IMR-90 (cell line): ENCODE data around the gene ATP11A. TPM values are rescaled to one million over a fixed set of nuclear protein-coding genes. Genes with fewer than 3 reads are reported as not detected.

Experiments
- ATAC-seq: fragments of 200-7000 bp; cut with Tn5 transposase; 2 replicates; pipeline ENCODE4 v1.9.1; 2020; ENCODE audit warnings: low read depth, mild to moderate bottlenecking, moderate library complexity
- BruUV-seq: library from RNA; stranded (reverse); fragments of 400-500 nt; replicated peaks from 2 replicates; lab custom pipeline; 2021; lab: Mats Ljungman, UMichigan
- CTCF ChIA-PET: fragments of 300-600 bp; formaldehyde crosslinking; extraction: SDS; loops from one replicate; lab custom pipeline; 2021; ENCODE audit warnings: antibody characterized with exemption; lab: Yijun Ruan, JAX
- POLR2A ChIA-PET: fragments of 300-600 bp; sonication (Branson Sonifier 250); formaldehyde crosslinking; loops from one replicate; lab custom pipeline; 2022; ENCODE audit warnings: antibody characterized with exemption; ENCODE audit not compliant: unreplicated experiment; lab: Charles Lee
- DNase-seq: peaks from one replicate; pipeline ENCODE4 v3.0.0; 2013
- H2AFZ ChIP-seq: replicated peaks from 2 replicates; pipeline ENCODE3; 2013; ENCODE audit warnings: low read length, mild to moderate bottlenecking; ENCODE audit not compliant: poor library complexity
- H2AK5ac ChIP-seq: 2 replicates; pipeline ENCODE4 v1.6.1; 2013; ENCODE audit warnings: low read depth, low read length, inconsistent platforms
- H2AK9ac ChIP-seq: replicated peaks from 2 replicates; pipeline ENCODE3; 2013; ENCODE audit warnings: mild to moderate bottlenecking, low read depth, low read length, moderate library complexity; ENCODE audit not compliant: poor library complexity
- H2BK120ac ChIP-seq: 2 replicates; pipeline ENCODE4 v1.6.1; 2013; ENCODE audit warnings: low read depth, low read length, inconsistent platforms
- H2BK15ac ChIP-seq: 3 replicates; pipeline ENCODE4 v1.6.1; 2013; ENCODE audit warnings: low read depth, low read length, inconsistent platforms
- H2BK20ac ChIP-seq: 2 replicates; pipeline ENCODE4 v1.6.1; 2013; ENCODE audit warnings: low read depth, mild to moderate bottlenecking, inconsistent platforms, low read length, moderate library complexity
- H2BK5ac ChIP-seq: 2 replicates; pipeline ENCODE4 v1.6.1; 2013; ENCODE audit warnings: mild to moderate bottlenecking, low read depth, low read length, inconsistent platforms; ENCODE audit not compliant: poor library complexity, severe bottlenecking
- H3K14ac ChIP-seq: replicated peaks from 2 replicates; pipeline ENCODE4 v1.6.1; 2013; ENCODE audit warnings: low read depth, low read length, inconsistent platforms
- H3K18ac ChIP-seq: 2 replicates; pipeline ENCODE4 v1.6.1; 2013; ENCODE audit warnings: low read depth, low read length, control low read depth
- H3K23ac ChIP-seq: 2 replicates; pipeline ENCODE4 v1.6.1; 2013; ENCODE audit warnings: low read depth, low read length, inconsistent platforms
- H3K27ac ChIP-seq: 2 replicates; pipeline ENCODE4 v1.5.1; 2013; ENCODE audit warnings: mild to moderate bottlenecking, control low read depth, low read length; ENCODE audit not compliant: insufficient read depth
- H3K27me3 ChIP-seq: 2 replicates; pipeline ENCODE4 v1.6.1; 2013; ENCODE audit warnings: low read length; ENCODE audit not compliant: control insufficient read depth, insufficient read depth
- H3K36me3 ChIP-seq: 2 replicates; pipeline ENCODE4 v1.6.1; 2013; ENCODE audit warnings: low read length, mixed read lengths; ENCODE audit not compliant: control insufficient read depth, insufficient read depth
- H3K4ac ChIP-seq: 2 replicates; pipeline ENCODE4 v1.6.1; 2013; ENCODE audit warnings: low read depth, low read length, inconsistent platforms
- H3K4me1 ChIP-seq: 2 replicates; pipeline ENCODE4 v1.6.1; 2013; ENCODE audit warnings: low read length, mixed read lengths; ENCODE audit not compliant: control insufficient read depth, insufficient read depth
- H3K4me2 ChIP-seq: 2 replicates; pipeline ENCODE4 v1.6.1; 2013; ENCODE audit warnings: low read depth, mild to moderate bottlenecking, control low read depth, low read length, moderate library complexity
- H3K4me3 ChIP-seq: 2 replicates; pipeline ENCODE4 v1.5.1; 2013; ENCODE audit warnings: low read depth, mild to moderate bottlenecking, control low read depth, low read length, moderate library complexity; ENCODE audit not compliant: insufficient read depth
- H3K56ac ChIP-seq: 2 replicates; pipeline ENCODE4 v1.6.1; 2013; ENCODE audit warnings: low read length, inconsistent platforms; ENCODE audit not compliant: insufficient read depth; ENCODE audit errors: extremely low read depth
- H3K79me1 ChIP-seq, 2 experiments: 2 replicates each; pipeline ENCODE4 v1.6.1; 2013; ENCODE audit warnings: low read length in 2 of 2, inconsistent platforms in 1 of 2, low read depth in 1 of 2
- H3K9ac ChIP-seq: 2 replicates; pipeline ENCODE4 v1.6.1; 2013; ENCODE audit warnings: low read depth, low read length, control low read depth
- H3K9me1 ChIP-seq: 2 replicates; pipeline ENCODE4 v1.6.1; 2013; ENCODE audit warnings: low read length, inconsistent platforms; ENCODE audit not compliant: insufficient read depth
- H3K9me3 ChIP-seq: 2 replicates; pipeline ENCODE4 v1.6.1; 2013; ENCODE audit warnings: low read length; ENCODE audit not compliant: control insufficient read depth, insufficient read depth
- H4K20me1 ChIP-seq: 2 replicates; pipeline ENCODE4 v1.6.1; 2013; ENCODE audit warnings: low read length, inconsistent platforms; ENCODE audit not compliant: insufficient read depth
- H4K5ac ChIP-seq: 2 replicates; pipeline ENCODE4 v1.6.1; 2013; ENCODE audit warnings: mild to moderate bottlenecking, low read depth, low read length, control low read depth
- H4K8ac ChIP-seq, 2 experiments: 2 replicates each; pipeline ENCODE4 v1.6.1; 2013; ENCODE audit warnings: low read depth in 2 of 2, low read length in 2 of 2, control low read depth in 1 of 2, inconsistent platforms in 1 of 2
- H4K91ac ChIP-seq: 2 replicates; pipeline ENCODE4 v1.6.1; 2013; ENCODE audit warnings: low read depth, low read length, inconsistent platforms; ENCODE audit not compliant: insufficient read depth
- BHLHE40 ChIP-seq: fragments of 150-350 bp; IDR thresholded peaks from 2 replicates; pipeline ENCODE4 v1.6.1; 2016; ENCODE audit warnings: mild to moderate bottlenecking, low read depth, low read length
- CEBPB ChIP-seq: IDR thresholded peaks from 2 replicates; pipeline ENCODE4 v1.6.1; 2012; ENCODE audit warnings: low read depth, low read length, improper control_type of control experiment
- FOS ChIP-seq: fragments of 150-350 bp; IDR thresholded peaks from 2 replicates; pipeline ENCODE4 v1.6.1; 2016; ENCODE audit warnings: low read depth, low read length
- MAFK ChIP-seq: IDR thresholded peaks from 2 replicates; pipeline ENCODE4 v1.6.1; 2012; ENCODE audit warnings: low read depth, low read length, improper control_type of control experiment
- MAZ ChIP-seq: IDR thresholded peaks from 2 replicates; pipeline ENCODE4 v1.6.1; 2012; ENCODE audit warnings: low read depth, mild to moderate bottlenecking, low read length, improper control_type of control experiment, moderate library complexity, borderline replicate concordance
- MXI1 ChIP-seq: IDR thresholded peaks from 2 replicates; pipeline ENCODE4 v1.6.1; 2012; ENCODE audit warnings: low read depth, mild to moderate bottlenecking, low read length, moderate library complexity, borderline replicate concordance
- POLR2A ChIP-seq: IDR thresholded peaks from 2 replicates; pipeline ENCODE4 v1.6.1; 2012; ENCODE audit warnings: mild to moderate bottlenecking, low read depth, low read length
- RAD21 ChIP-seq: IDR thresholded peaks from 2 replicates; pipeline ENCODE4 v1.6.1; 2012; ENCODE audit warnings: low read length, improper control_type of control experiment
- RCOR1 ChIP-seq: IDR thresholded peaks from 2 replicates; pipeline ENCODE4 v1.6.1; 2012; ENCODE audit warnings: mild to moderate bottlenecking, low read length, improper control_type of control experiment; ENCODE audit not compliant: insufficient replicate concordance
- RFX5 ChIP-seq: IDR thresholded peaks from 2 replicates; pipeline ENCODE4 v1.8.0; 2012; ENCODE audit warnings: low read depth, mild to moderate bottlenecking, low read length, moderate library complexity
- SMC3 ChIP-seq: fragments of 150-350 bp; IDR thresholded peaks from 2 replicates; pipeline ENCODE4 v1.6.1; 2016; ENCODE audit warnings: low read depth, mild to moderate bottlenecking, antibody characterized with exemption, low read length, moderate library complexity
- WGBS, 2 experiments: methylation state at CpG; one replicate each; pipeline versions ENCODE4 v1.1.5 to v1.1.7; 2013; ENCODE audit warnings: missing lambda C conversion rate in 2 of 2; ENCODE audit not compliant: insufficient read length in 1 of 2; ENCODE audit errors: extremely low coverage in 2 of 2; 5-methylcytosine and 5-hydroxymethylcytosine counted together
- dilution Hi-C: fragments of 300-500 bp; cut with HindIII; formaldehyde crosslinking; loops from one replicate; pipeline ENCODE4 v1.14.3; 2018; ENCODE audit warnings: low sequenced_read_pairs; ENCODE audit not compliant: unreplicated experiment
- in situ Hi-C: fragments of 300-500 bp; cut with MboI; formaldehyde crosslinking; loops from 3 replicates; pipeline ENCODE4 v1.14.3; 2019; ENCODE audit warnings: low sequenced_read_pairs, inconsistent platforms, mixed read lengths
- intact Hi-C: fragments of 100-400 bp; cut with micrococcal nuclease; formaldehyde crosslinking; loops from 2 replicates; pipeline ENCODE4 v1.10.0; 2022
- polyA plus RNA-seq, 3 experiments: library from polyadenylated mRNA; depleted of rRNA; stranded (reverse); fragments of >200 nt; gene quantifications; 2 replicates each; pipeline ENCODE4 v1.2.3, GENCODE V29; 2012; ENCODE audit warnings: low replicate concordance in 1 of 3
- total RNA-seq: library from RNA; depleted of rRNA; stranded (reverse); fragments of >200 nt; gene quantifications from 2 replicates; pipeline ENCODE4 v1.2.3, GENCODE V29; 2012
- TF ChIP-seq, protein P1 (sequence below): fragments of 150-350 bp; IDR thresholded peaks from 2 replicates; pipeline ENCODE4 v1.6.1; 2016; ENCODE audit warnings: low read depth, mild to moderate bottlenecking, low read length, moderate library complexity, borderline replicate concordance

ATP11A gene
- total and polyA plus RNA-seq, 2 of the 4 experiments (the other 2 are of a cell fraction), result 8.4 to 12.0 TPM

DNA sequence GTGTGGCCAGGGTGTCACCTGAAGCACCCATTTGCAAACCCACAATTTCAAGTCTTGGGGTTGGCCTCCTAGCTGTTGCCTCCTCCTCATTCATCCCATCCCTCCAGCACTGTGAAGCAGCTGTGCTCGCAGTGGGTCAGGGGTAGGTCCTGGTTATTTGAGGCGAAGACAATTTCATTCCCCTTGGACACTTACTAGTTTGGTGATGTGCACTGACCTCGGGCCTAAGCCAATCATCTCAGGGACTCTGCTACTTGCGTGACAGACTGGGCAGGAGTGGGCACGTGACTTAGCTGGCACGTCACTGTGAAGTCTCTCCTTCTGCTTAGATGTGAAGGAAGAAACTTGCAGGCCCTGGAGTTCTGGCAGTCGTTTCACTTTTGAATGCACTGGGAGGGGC lies 3.5 kb upstream of the ATP11A start:
- no peak overlapping the region for H2AFZ ChIP-seq
- H3K4me2 ChIP-seq, result no peak overlapping the region
- CTCF ChIA-PET, result no interaction called here
- no peak overlapping the region for H4K5ac ChIP-seq
- peaks cover 1% of the 10 kb centered on the region; the same call in 1 of the 2 replicates for H3K27me3 ChIP-seq
- H3K14ac ChIP-seq, result no peak overlapping the region
- peaks cover 3% of the 10 kb centered on the region; the same call in 1 of the 2 replicates for H3K4me1 ChIP-seq
- no peak overlapping the region for H3K27ac ChIP-seq
- DNase-seq, result no peak
- ATAC-seq, result no peak
- no peak for TF ChIP-seq RCOR1
- TF ChIP-seq SMC3, result no peak
- TF ChIP-seq FOS, result no peak
- no peak for TF ChIP-seq RFX5
- TF ChIP-seq RAD21, result no peak
- TF ChIP-seq CEBPB, result no peak
- no peak for TF ChIP-seq MXI1
- TF ChIP-seq POLR2A, result no peak
- TF ChIP-seq MAZ, result no peak
- no peak for TF ChIP-seq BHLHE40
- TF ChIP-seq, protein P1, sequence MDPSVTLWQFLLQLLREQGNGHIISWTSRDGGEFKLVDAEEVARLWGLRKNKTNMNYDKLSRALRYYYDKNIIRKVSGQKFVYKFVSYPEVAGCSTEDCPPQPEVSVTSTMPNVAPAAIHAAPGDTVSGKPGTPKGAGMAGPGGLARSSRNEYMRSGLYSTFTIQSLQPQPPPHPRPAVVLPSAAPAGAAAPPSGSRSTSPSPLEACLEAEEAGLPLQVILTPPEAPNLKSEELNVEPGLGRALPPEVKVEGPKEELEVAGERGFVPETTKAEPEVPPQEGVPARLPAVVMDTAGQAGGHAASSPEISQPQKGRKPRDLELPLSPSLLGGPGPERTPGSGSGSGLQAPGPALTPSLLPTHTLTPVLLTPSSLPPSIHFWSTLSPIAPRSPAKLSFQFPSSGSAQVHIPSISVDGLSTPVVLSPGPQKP, result no peak
- no peak for TF ChIP-seq MAFK
- H2AK5ac ChIP-seq, result no peak overlapping the region
- no peak overlapping the region for H2AK9ac ChIP-seq
- dilution Hi-C loops (no loop called here), in situ Hi-C loops (no loop called here), intact Hi-C loops (no loop called here)
- H3K4me3 ChIP-seq, result no peak overlapping the region
- WGBS, 2 experiments, result 100% methylated on average over 2 of the region's 7 CpGs; no CpG with 5 or more reads in 1 of the 2 experiments
- H3K9me1 ChIP-seq, result no peaks in the 10 kb centered on the region
- BruUV-seq, result no TSS peak
- H2BK20ac ChIP-seq, result no peak overlapping the region
- no peak overlapping the region for H3K4ac ChIP-seq
- POLR2A ChIA-PET, result no interaction called here
- H3K18ac ChIP-seq, result no peak overlapping the region
- no peak overlapping the region for H2BK5ac ChIP-seq
- H4K91ac ChIP-seq, result no peak overlapping the region
- H3K56ac ChIP-seq, result no peak overlapping the region
- no peak overlapping the region for H2BK120ac ChIP-seq
- no peak overlapping the region for H3K9ac ChIP-seq
- H3K79me1 ChIP-seq, result peaks cover 1 to 6% of the 10 kb centered on the region in 2 experiments; a peak in 3 of 4 replicates
- no peaks in the 10 kb centered on the region for H3K36me3 ChIP-seq
- H4K20me1 ChIP-seq, result no peaks in the 10 kb centered on the region
- H2BK15ac ChIP-seq, result no peak overlapping the region
- no peaks in the 10 kb centered on the region for H3K9me3 ChIP-seq
- H4K8ac ChIP-seq, result no peak overlapping the region
- H3K23ac ChIP-seq, result no peak overlapping the region
